IPS-18a (cell line): Measurements from ENCODE around the gene CHRNB2.
"Not testable (repeated sequence)": the region's sequence is repeated elsewhere in the genome, so short reads cannot be mapped to it uniquely, and the experiment has no call there.

ENCODE experiments used
- H3K27ac ChIP-seq: one replicate; pipeline ENCODE4 v1.5.1; 2013; ENCODE audit warnings: low read length
- H3K27me3 ChIP-seq: one replicate; pipeline ENCODE4 v1.6.1; 2013; ENCODE audit warnings: mild to moderate bottlenecking, low read length; ENCODE audit not compliant: control insufficient read depth, insufficient read depth
- H3K36me3 ChIP-seq: one replicate; pipeline ENCODE4 v1.6.1; 2013; ENCODE audit warnings: low read depth, low read length; ENCODE audit not compliant: control insufficient read depth
- H3K4me1 ChIP-seq: one replicate; pipeline ENCODE4 v1.6.1; 2013; ENCODE audit warnings: low read depth, low read length; ENCODE audit not compliant: control insufficient read depth
- H3K4me3 ChIP-seq: one replicate; pipeline ENCODE4 v1.5.1; 2013; ENCODE audit warnings: low read length
- H3K9ac ChIP-seq: one replicate; pipeline ENCODE4 v1.6.1; 2013; ENCODE audit warnings: mild to moderate bottlenecking, low read length, moderate library complexity
- H3K9me3 ChIP-seq: one replicate; pipeline ENCODE4 v1.6.1; 2013; ENCODE audit warnings: low read depth, low read length; ENCODE audit not compliant: control insufficient read depth

CHRNB2 gene

GRCh38 chr1:154567386-154568156, at the start of gene CHRNB2:
Gene CHRNB2 (plus strand): TSS chr1:154567778. CDS start chr1:154568045, 267 bp downstream.
- H3K9ac ChIP-seq = peak within 1 kb of the TSS; percentile 35
- H3K27ac ChIP-seq = no peak within 1 kb of the TSS
- peak within 1 kb of the TSS; percentile 61 for H3K4me3 ChIP-seq
- no peaks in the 10 kb centered on the region for H3K36me3 ChIP-seq
- no peaks in the 10 kb centered on the region for H3K9me3 ChIP-seq
- peaks cover 9% of the 10 kb centered on the region for H3K27me3 ChIP-seq
- H3K4me1 ChIP-seq = peaks cover 6% of the 10 kb centered on the region

DNA sequence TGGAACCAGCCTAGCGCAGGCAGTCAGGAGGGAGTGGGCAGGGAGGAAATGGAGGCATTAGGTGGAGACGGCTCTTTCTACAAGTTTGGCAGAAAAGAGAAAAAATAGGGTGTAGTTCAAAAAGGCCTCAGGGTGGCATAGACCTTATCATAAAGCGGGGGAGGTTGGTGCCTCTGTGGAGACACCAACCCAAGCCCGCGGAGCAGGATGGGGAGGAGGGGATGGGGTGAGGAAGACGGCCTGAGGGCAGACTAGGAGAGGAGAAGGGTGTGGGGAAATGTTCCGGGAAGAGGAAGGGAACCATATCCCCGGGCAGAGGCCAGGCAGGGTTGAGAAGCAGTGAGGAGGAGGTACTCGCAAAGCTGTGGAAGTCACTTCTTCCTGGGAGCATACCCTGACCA, 48.0 kb upstream of the CHRNB2 start:
- H3K27me3 ChIP-seq = no peaks in the 10 kb centered on the region
- no peaks in the 10 kb centered on the region for H3K4me1 ChIP-seq

GRCh38 chr1:154520333-154520732, 47.2 kb upstream of the CHRNB2 start:
- Histone ChIP-seq H3K36me3 (no peaks in the 10 kb centered on the region), H3K27me3 (no peaks in the 10 kb centered on the region), H3K9ac (no peak overlapping the region), H3K27ac (no peak overlapping the region), H3K4me1 (no peaks in the 10 kb centered on the region), H3K9me3 (no peaks in the 10 kb centered on the region), H3K4me3 (no peak overlapping the region)

More for the DNA sequence above, 48.0 kb upstream of the CHRNB2 start:
- Histone ChIP-seq H3K9ac (no peak overlapping the region), H3K27ac (no peak overlapping the region), H3K4me3 (no peak overlapping the region), H3K9me3 (no peaks in the 10 kb centered on the region), H3K36me3 (no peaks in the 10 kb centered on the region)

DNA sequence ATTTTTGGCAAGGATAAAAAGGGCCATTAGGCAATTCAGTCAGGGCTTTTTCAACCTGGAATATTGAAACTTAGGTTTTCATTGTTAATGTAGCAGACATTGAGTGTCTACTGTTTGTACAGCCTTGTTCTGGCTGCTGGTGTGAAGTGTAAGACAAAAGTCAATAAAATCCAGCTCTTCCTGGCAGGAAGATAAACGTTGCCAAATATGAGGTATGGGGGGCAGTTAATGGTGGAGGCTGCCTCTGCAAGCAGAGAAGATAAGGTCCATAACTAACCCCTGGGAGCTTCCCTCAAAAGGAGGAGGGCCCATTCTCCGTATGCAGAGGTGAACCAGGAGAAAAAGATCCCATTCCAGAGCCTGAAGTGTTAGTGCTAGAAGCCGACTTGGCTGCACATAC, 45.9 kb upstream of the CHRNB2 start:
- Histone ChIP-seq H3K27ac (no peak overlapping the region), H3K4me1 (no peaks in the 10 kb centered on the region), H3K9me3 (no peaks in the 10 kb centered on the region), H3K27me3 (no peaks in the 10 kb centered on the region), H3K36me3 (no peaks in the 10 kb centered on the region), H3K9ac (no peak overlapping the region), H3K4me3 (no peak overlapping the region)

DNA sequence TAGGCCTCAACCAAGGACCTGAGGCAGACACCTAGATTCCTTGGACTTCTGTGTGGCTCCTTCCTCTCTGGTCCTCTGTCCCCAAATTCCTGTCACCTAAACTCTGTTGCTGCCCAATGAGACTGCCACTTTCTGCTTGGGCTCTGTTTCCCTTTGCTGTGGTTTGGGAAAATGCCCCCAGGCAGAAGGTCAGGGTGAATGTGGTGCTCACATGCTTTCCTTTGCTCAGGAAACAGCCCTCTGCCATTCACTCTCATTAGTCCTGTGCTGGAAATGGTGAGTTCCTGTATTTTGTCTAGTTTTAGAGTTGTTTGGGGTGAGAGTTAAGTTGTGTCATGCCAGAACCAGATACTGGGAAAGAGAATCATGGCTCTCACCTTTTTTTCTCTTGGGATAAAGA, 42.7 kb upstream of the CHRNB2 start:
- H3K27me3 ChIP-seq = no peaks in the 10 kb centered on the region
- H3K27ac ChIP-seq = no peak overlapping the region
- H3K9ac ChIP-seq = no peak overlapping the region
- H3K4me1 ChIP-seq = no peaks in the 10 kb centered on the region
- no peaks in the 10 kb centered on the region for H3K36me3 ChIP-seq
- H3K4me3 ChIP-seq = no peak overlapping the region
- no peaks in the 10 kb centered on the region for H3K9me3 ChIP-seq

DNA sequence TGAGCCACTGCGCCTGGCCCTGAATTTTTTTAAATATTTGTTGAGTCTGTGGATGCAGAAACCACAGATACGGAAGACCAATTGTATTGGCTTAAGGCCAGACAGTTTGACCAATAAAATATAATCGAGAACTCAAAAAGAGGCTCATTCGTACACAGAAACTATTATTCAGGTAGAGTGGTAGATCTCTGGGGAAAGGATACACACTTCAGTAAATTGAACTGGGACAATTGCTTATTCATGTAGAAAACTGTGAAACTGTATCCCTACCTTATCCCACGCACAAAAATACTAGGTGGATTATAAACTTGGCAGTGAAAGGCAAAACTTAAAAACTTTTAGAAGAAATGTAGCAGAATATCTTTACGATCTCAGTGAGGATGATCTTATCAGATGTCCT, 40.4 kb upstream of the CHRNB2 start:
- Histone ChIP-seq H3K36me3 (no peaks in the 10 kb centered on the region), H3K9ac (no peak overlapping the region), H3K9me3 (no peaks in the 10 kb centered on the region), H3K4me3 (no peak overlapping the region), H3K27me3 (no peaks in the 10 kb centered on the region), H3K4me1 (no peaks in the 10 kb centered on the region), H3K27ac (no peak overlapping the region)

DNA sequence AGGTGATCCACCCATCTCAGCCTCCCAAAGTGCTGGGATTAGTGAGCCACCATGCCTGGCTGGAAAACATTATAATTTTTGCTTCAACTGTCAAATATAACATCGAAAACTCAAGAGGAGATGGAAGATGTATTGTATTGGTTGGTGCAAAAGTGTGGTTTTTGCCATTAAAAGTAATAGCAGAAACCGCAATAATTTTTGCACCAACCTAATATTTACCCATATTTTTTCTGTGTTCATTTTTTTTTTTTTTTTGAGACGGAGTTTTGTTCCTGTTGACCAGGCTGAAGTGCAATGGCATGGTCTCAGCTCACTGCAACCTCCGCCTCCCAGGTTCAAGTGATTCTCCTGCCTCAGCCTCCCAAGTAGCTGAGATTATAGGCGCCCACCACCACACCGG, 38.3 kb upstream of the CHRNB2 start:
- Histone ChIP-seq H3K9me3 (no peaks in the 10 kb centered on the region), H3K27me3 (no peaks in the 10 kb centered on the region), H3K27ac (no peak overlapping the region), H3K9ac (no peak overlapping the region), H3K4me3 (no peak overlapping the region), H3K36me3 (no peaks in the 10 kb centered on the region), H3K4me1 (no peaks in the 10 kb centered on the region)

DNA sequence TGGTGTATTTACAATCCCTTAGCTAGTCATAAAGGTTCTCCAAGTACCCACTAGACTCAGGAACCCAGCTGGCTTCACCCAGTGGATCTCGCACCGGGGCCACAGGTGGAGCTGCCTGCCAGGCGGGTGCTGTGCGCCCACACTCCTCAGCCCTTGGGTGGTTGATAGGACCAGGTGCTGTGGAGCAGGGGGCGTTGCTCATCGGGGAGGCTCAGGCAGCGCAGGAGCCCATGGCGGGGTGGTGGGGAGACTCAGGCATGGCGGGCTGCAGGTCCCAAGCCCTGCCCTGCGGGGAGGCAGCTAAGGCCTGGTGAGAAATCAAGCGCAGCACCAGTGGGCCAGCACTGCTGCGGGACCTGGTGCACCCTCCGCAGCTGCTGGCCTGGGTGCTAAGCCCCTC, 35.6 kb upstream of the CHRNB2 start:
- not testable (repeated sequence) for H3K27ac ChIP-seq, H3K27me3 ChIP-seq

DNA sequence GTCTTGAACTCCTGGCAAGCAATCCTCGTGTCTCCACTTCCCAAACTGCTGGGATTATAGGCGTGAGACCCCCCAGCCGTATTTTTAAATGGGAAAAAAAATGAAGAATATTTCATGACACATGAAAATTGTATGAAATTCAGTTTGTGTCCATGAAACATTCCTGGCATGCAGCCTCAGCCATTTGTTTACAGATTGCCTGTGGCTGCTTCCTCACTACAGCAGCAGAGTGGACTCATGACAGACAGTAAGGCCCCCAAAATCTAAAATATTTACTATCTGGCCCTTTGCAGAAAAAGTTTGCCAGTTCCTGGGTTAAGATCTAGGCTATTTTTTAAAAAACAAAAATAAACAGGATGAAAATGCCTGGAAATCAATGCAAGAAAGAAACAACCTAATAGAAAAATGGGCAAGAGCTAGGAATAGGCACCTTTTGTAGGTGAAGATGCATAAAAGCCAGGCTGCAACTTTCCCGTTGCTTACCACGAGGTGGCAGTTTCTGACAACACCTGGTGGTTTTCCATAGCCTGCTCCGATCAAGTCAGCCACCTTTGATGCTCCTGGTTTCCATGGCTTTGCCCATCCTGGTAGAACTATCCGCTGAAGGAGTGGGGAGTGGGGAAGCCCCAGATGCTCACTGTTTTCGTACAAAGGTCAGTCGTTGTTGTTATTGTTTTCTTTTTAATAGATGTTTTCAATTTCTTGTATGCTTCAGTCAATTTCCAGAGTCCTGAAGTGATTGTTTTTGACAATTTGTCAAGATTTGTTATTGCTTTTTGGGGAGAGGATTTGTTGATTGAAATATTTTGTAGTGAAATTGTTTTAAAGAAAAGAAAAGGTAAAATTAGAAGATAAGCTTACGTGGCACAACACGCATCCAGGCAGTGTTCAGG, 33.4 kb upstream of the CHRNB2 start:
- no peaks in the 10 kb centered on the region for H3K36me3 ChIP-seq
- H3K4me1 ChIP-seq = no peaks in the 10 kb centered on the region
- no peaks in the 10 kb centered on the region for H3K9me3 ChIP-seq
- H3K4me3 ChIP-seq = no peak overlapping the region
- no peak overlapping the region for H3K27ac ChIP-seq
- H3K27me3 ChIP-seq = no peaks in the 10 kb centered on the region
- H3K9ac ChIP-seq = no peak overlapping the region

More for the DNA sequence above, 35.6 kb upstream of the CHRNB2 start:
- not testable (repeated sequence) for H3K4me3 ChIP-seq, H3K36me3 ChIP-seq, H3K9me3 ChIP-seq, H3K9ac ChIP-seq, H3K4me1 ChIP-seq

DNA sequence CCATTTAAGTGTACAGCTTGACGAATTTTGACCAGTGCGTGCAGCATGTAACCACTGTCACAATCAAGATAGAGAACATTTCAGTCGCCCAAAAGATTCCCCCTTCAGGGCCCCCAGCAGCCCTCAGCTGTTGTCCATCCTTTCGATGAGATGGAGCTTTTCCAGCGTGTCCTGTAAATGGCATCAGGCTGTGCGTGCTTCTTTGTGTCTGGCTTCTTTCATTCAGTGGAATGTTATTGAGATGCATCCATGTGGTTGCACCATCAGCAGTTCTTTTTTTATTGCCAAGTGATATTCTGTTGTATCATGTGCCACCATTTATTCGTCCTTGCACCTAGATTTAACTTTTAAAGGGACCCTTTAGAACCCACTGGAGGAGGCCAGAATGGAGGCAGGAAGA, 31.0 kb upstream of the CHRNB2 start:
- no peaks in the 10 kb centered on the region for H3K9me3 ChIP-seq
- H3K27ac ChIP-seq = no peak overlapping the region
- no peak overlapping the region for H3K9ac ChIP-seq
- H3K4me1 ChIP-seq = no peaks in the 10 kb centered on the region
- H3K27me3 ChIP-seq = no peaks in the 10 kb centered on the region
- no peaks in the 10 kb centered on the region for H3K36me3 ChIP-seq
- H3K4me3 ChIP-seq = no peak overlapping the region

DNA sequence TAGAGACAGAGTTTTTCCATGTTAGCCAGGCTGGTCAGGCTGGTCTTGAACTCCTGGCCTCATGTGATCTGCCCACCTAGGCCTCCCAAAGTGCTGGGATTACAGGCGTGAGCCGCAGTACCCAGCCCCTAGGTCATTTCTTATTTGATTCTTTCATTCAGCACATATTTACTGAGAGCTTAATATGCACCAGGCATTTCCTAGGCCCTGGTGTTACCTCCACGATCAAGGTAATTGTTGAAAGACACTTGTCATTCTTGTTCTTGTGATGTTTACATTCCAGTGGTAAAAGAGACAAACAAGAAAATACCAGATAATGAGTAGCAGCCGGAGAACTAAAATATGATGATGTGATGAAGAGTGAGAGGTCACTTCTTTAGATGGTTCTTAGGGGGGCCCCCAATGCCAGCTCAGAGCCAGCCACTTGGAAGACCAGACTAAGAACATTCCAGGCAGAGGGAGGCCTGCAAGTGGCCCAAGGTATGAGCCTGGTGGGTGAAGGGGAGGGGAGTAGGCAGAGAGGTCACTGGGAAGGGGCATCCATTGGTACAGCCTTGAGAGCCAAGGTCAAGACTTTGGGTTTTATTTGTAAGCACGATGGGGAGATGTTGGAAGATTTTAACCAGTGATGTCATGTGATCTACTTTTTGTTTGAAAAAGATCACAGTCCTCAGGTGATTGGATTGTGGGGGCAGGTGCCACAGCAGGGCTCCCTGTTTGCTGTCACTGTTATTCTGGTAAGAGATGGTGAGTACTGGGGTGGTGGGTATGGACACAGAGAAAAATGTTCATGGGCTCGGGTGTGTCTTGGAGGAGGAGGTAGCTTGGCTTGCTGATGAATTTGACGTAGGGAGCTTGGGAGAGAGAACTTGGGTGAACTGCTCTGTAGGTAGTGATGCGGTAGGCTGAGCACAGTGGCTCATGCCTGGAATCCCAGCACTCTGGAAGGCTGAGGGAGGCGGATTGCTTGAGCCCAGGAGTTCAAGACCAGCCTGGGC, 27.8 kb upstream of the CHRNB2 start:
- Histone ChIP-seq H3K27me3 (no peaks in the 10 kb centered on the region), H3K36me3 (no peaks in the 10 kb centered on the region), H3K27ac (no peak overlapping the region), H3K9ac (no peak overlapping the region), H3K4me3 (no peak overlapping the region), H3K4me1 (no peaks in the 10 kb centered on the region), H3K9me3 (no peaks in the 10 kb centered on the region)
